MM.1S (cell line): ENCODE results near the gene ZFAND6.

Source experiments
- DNase-seq: peaks from one replicate; pipeline ENCODE4 v3.0.0-alpha.2; 2015
- H2AFZ ChIP-seq: fragments of 300-600 bp; sonication (generic); 2 replicates; pipeline ENCODE4 v1.6.0; 2016; ENCODE audit warnings: antibody characterized with exemption, low read length
- H3F3A ChIP-seq: fragments of 300-600 bp; sonication (generic); 2 replicates; pipeline ENCODE4 v1.6.1; 2016; ENCODE audit warnings: mild to moderate bottlenecking, antibody characterized with exemption, low read length, moderate library complexity, mixed read lengths; ENCODE audit not compliant: insufficient read depth
- H3K27ac ChIP-seq: fragments of 300-600 bp; sonication (generic); 2 replicates; pipeline ENCODE4 v1.5.1; 2016; ENCODE audit warnings: mild to moderate bottlenecking, low read length
- H3K27me3 ChIP-seq: fragments of 300-600 bp; sonication (generic); replicated peaks from 2 replicates; pipeline ENCODE4 v1.6.0; 2016; ENCODE audit warnings: low read length; ENCODE audit not compliant: insufficient read depth
- H3K36me3 ChIP-seq: fragments of 300-600 bp; sonication (generic); replicated peaks from 2 replicates; pipeline ENCODE4 v1.6.1; 2016; ENCODE audit warnings: mild to moderate bottlenecking, low read length, mixed read lengths; ENCODE audit not compliant: insufficient read depth
- H3K4me1 ChIP-seq: fragments of 300-600 bp; sonication (generic); 2 replicates; pipeline ENCODE4 v1.6.1; 2016; ENCODE audit warnings: low read length, mixed read lengths
- H3K4me2 ChIP-seq: fragments of 300-600 bp; sonication (generic); 2 replicates; pipeline ENCODE4 v1.6.0; 2016; ENCODE audit warnings: low read depth, low read length
- H3K4me3 ChIP-seq: fragments of 300-600 bp; sonication (generic); 2 replicates; pipeline ENCODE4 v1.5.1; 2016; ENCODE audit warnings: low read length, mixed read lengths
- H3K79me2 ChIP-seq: fragments of 300-600 bp; sonication (generic); 2 replicates; pipeline ENCODE4 v1.6.1; 2016; ENCODE audit warnings: mixed run types, low read length, mixed read lengths
- H3K9ac ChIP-seq: fragments of 300-600 bp; sonication (generic); 2 replicates; pipeline ENCODE4 v1.6.1; 2016; ENCODE audit warnings: low read length, mixed read lengths
- H3K9me2 ChIP-seq: fragments of 300-600 bp; sonication (generic); replicated peaks from 2 replicates; pipeline ENCODE4 v1.6.1; 2016; ENCODE audit warnings: mild to moderate bottlenecking, low read length, mixed read lengths; ENCODE audit not compliant: insufficient read depth
- H3K9me3 ChIP-seq: fragments of 300-600 bp; sonication (generic); replicated peaks from 2 replicates; pipeline ENCODE4 v1.6.1; 2016; ENCODE audit warnings: mild to moderate bottlenecking, low read length, mixed read lengths; ENCODE audit not compliant: insufficient read depth
- H4K20me1 ChIP-seq: fragments of 300-600 bp; sonication (generic); 2 replicates; pipeline ENCODE4 v1.6.1; 2016; ENCODE audit warnings: mild to moderate bottlenecking, low read length, moderate library complexity, mixed read lengths; ENCODE audit not compliant: insufficient read depth
- EZH2 ChIP-seq: fragments of 300-600 bp; sonication (generic); optimal IDR thresholded peaks from 2 replicates; pipeline ENCODE3; 2017; ENCODE audit warnings: low read depth, mild to moderate bottlenecking, antibody characterized with exemption, low read length, mixed read lengths
- EZH2phosphoT487 ChIP-seq: fragments of 300-600 bp; sonication (generic); IDR thresholded peaks from 2 replicates; pipeline ENCODE4 v1.6.1; 2018; ENCODE audit warnings: antibody characterized with exemption, low read length
- TF ChIP-seq, protein P1 (sequence below): fragments of 300-600 bp; sonication (generic); IDR thresholded peaks from 2 replicates; pipeline ENCODE4 v1.5.1; 2016; ENCODE audit warnings: antibody characterized with exemption, low read length, mixed read lengths

The ZFAND6 gene

DNA sequence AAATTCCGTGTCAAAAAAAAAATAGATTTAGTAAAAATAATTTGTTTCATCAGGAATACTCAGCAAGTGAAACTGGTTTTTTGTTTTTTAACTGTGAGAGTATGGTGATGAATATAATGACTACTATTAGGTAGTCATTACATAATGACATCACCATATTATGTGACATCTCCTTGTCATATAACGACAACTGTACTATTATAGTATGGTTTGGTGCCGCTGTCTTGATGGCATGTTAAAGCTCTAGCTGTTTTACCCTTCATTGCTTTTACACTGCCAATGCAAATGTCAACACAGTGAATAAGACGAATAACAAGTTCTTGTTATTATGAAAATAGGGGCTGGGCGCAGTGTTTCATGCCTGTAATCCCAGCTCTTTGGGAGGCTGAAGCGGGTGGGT is 47.7 kb downstream of the ZFAND6 start:
- Histone ChIP-seq H2AFZ (no peak overlapping the region), H3K36me3 (no peaks in the 10 kb centered on the region), H3K9me3 (no peaks in the 10 kb centered on the region), H3K4me2 (no peak overlapping the region), H3K9me2 (no peaks in the 10 kb centered on the region), H3K4me1 (no peaks in the 10 kb centered on the region), H3K79me2 (peaks cover 33% of the 10 kb centered on the region; the same call in 1 of the 2 replicates), H3K9ac (no peak overlapping the region), H3F3A (no peaks in the 10 kb centered on the region), H3K4me3 (no peak overlapping the region), H3K27ac (no peak overlapping the region), H3K27me3 (no peaks in the 10 kb centered on the region), H4K20me1 (no peaks in the 10 kb centered on the region)
- TF ChIP-seq EZH2phosphoT487: no peak
- TF ChIP-seq EZH2: no peak
- TF ChIP-seq, protein P1, sequence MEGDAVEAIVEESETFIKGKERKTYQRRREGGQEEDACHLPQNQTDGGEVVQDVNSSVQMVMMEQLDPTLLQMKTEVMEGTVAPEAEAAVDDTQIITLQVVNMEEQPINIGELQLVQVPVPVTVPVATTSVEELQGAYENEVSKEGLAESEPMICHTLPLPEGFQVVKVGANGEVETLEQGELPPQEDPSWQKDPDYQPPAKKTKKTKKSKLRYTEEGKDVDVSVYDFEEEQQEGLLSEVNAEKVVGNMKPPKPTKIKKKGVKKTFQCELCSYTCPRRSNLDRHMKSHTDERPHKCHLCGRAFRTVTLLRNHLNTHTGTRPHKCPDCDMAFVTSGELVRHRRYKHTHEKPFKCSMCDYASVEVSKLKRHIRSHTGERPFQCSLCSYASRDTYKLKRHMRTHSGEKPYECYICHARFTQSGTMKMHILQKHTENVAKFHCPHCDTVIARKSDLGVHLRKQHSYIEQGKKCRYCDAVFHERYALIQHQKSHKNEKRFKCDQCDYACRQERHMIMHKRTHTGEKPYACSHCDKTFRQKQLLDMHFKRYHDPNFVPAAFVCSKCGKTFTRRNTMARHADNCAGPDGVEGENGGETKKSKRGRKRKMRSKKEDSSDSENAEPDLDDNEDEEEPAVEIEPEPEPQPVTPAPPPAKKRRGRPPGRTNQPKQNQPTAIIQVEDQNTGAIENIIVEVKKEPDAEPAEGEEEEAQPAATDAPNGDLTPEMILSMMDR: no peak
- no peak for DNase-seq

- TF ChIP-seq EZH2phosphoT487: no peak
- TF ChIP-seq EZH2: no peak
- TF ChIP-seq, protein P1: no peak
- H3K9me2 ChIP-seq: no peaks in the 10 kb centered on the region
- no peaks in the 10 kb centered on the region for H3K36me3 ChIP-seq
- H3K9ac ChIP-seq: no peak overlapping the region
- peaks cover 30% of the 10 kb centered on the region for H3K79me2 ChIP-seq
- no peak for DNase-seq
- H3F3A ChIP-seq: no peaks in the 10 kb centered on the region
- H4K20me1 ChIP-seq: no peaks in the 10 kb centered on the region
- H3K27ac ChIP-seq: no peak overlapping the region
- no peaks in the 10 kb centered on the region for H3K9me3 ChIP-seq
- no peak overlapping the region for H3K4me3 ChIP-seq
- no peaks in the 10 kb centered on the region for H3K27me3 ChIP-seq
- no peak overlapping the region for H2AFZ ChIP-seq
- H3K4me1 ChIP-seq: no peaks in the 10 kb centered on the region
- no peak overlapping the region for H3K4me2 ChIP-seq
Observed at GRCh38 chr15:80107774-80108173, 48.3 kb downstream of the ZFAND6 start.

DNA sequence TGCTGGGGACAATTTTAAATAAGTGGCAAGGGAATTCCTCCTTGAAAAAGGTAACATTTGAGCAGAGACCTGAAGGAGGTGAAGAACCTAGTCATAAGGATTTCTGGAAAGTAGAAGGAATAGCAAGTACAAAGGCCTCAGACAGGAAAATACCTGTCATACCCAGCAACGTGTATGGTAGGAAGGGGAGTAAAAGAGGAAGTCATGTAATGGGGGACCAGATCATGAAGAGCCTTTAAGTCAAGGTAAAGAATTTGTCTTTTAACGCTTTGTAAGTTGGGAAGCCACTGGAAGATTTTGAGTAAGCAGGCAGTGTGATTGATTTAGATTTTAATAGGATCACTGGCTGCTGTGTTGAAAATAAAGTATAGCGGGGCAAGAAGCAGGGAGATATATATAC is 49.9 kb downstream of the ZFAND6 start:
- Histone ChIP-seq H3K27me3 (no peaks in the 10 kb centered on the region), H2AFZ (no peak overlapping the region), H3K9me2 (no peaks in the 10 kb centered on the region), H3K79me2 (peaks cover 41% of the 10 kb centered on the region), H3K27ac (no peak overlapping the region), H3K4me3 (no peak overlapping the region), H3K4me1 (no peaks in the 10 kb centered on the region), H3K9ac (no peak overlapping the region), H4K20me1 (no peaks in the 10 kb centered on the region), H3K36me3 (no peaks in the 10 kb centered on the region), H3K4me2 (no peak overlapping the region), H3F3A (no peaks in the 10 kb centered on the region), H3K9me3 (no peaks in the 10 kb centered on the region)
- no peak for DNase-seq
- TF ChIP-seq EZH2: no peak
- no peak for TF ChIP-seq EZH2phosphoT487
- TF ChIP-seq, protein P1: no peak
